ENCODE measurements around the gene SEC14L5. TPM values are rescaled to one million over a fixed set of nuclear protein-coding genes. Genes with fewer than 3 reads are reported as not detected.

The SEC14L5 gene
- total and polyA plus RNA-seq, 2 experiments from 2014 or later = 1.0 to 3.5 TPM

- H3K9me2 ChIP-seq (replicated peaks; ENCODE audit: insufficient read depth) = no peaks in the 10 kb centered on the region
- no peak overlapping the region for H2AFZ ChIP-seq
- no peaks in the 10 kb centered on the region for H3K36me3 ChIP-seq (replicated peaks; ENCODE audit: insufficient read depth, low read depth)
- no peak for DNase-seq (ENCODE audit: low spot score)
- 85% methylated on average over 5 of the region's 5 CpGs for WGBS (ENCODE audit: low lambda C conversion rate, missing lambda C conversion rate)
- H3K27me3 ChIP-seq = no peaks in the 10 kb centered on the region
- H3K9me3 ChIP-seq (ENCODE audit: low read depth) = no peaks in the 10 kb centered on the region
- H3K27ac ChIP-seq = no peak overlapping the region
- no peaks in the 10 kb centered on the region for H3K79me2 ChIP-seq
- no peaks in the 10 kb centered on the region for H4K20me1 ChIP-seq (ENCODE audit: insufficient read depth, poor library complexity, severe bottlenecking)
- H3K4me1 ChIP-seq (ENCODE audit: insufficient read depth) = no peaks in the 10 kb centered on the region
- H3K4me3 ChIP-seq = no peak overlapping the region
- H3K4me2 ChIP-seq = no peak overlapping the region
- TF ChIP-seq CTCF (IDR thresholded peaks at IDR 0.05; ENCODE audit: poor library complexity) (no peak), EZH2phosphoT487 (IDR thresholded peaks at IDR 0.05; ENCODE audit: low read depth, severe bottlenecking, unreplicated experiment) (no peak), EZH2 (IDR thresholded peaks at IDR 0.05; ENCODE audit: borderline replicate concordance) (no peak)
Measured at GRCh38 chr16:5017678-5017969, 59.5 kb downstream of the SEC14L5 start.

- DNase-seq (ENCODE audit: low spot score) = no peak
- H3K9me3 ChIP-seq (ENCODE audit: low read depth) = no peaks in the 10 kb centered on the region
- H3K4me2 ChIP-seq = no peak overlapping the region
- H4K20me1 ChIP-seq (ENCODE audit: insufficient read depth, poor library complexity, severe bottlenecking) = no peaks in the 10 kb centered on the region
- no peaks in the 10 kb centered on the region for H3K9me2 ChIP-seq (replicated peaks; ENCODE audit: insufficient read depth)
- H3K36me3 ChIP-seq (replicated peaks; ENCODE audit: insufficient read depth, low read depth) = no peaks in the 10 kb centered on the region
- H3K27ac ChIP-seq = no peak overlapping the region
- H3K4me1 ChIP-seq (ENCODE audit: insufficient read depth) = no peaks in the 10 kb centered on the region
- WGBS (ENCODE audit: low lambda C conversion rate, missing lambda C conversion rate) = 57% methylated on average over 9 of the region's 9 CpGs
- TF ChIP-seq EZH2phosphoT487 (IDR thresholded peaks at IDR 0.05; ENCODE audit: low read depth, severe bottlenecking, unreplicated experiment) (no peak), EZH2 (IDR thresholded peaks at IDR 0.05; ENCODE audit: borderline replicate concordance) (no peak), CTCF (IDR thresholded peaks at IDR 0.05; ENCODE audit: poor library complexity) (no peak)
- H3K79me2 ChIP-seq = no peaks in the 10 kb centered on the region
- no peaks in the 10 kb centered on the region for H3K27me3 ChIP-seq
- no peak overlapping the region for H3K4me3 ChIP-seq
- H2AFZ ChIP-seq = no peak overlapping the region
Measured at GRCh38 chr16:5018793-5019192, 60.7 kb downstream of the SEC14L5 start.

GRCh38 chr16:5019775-5020174 is 61.6 kb downstream of the SEC14L5 start:
- 89% methylated on average over 5 of the region's 6 CpGs for WGBS (ENCODE audit: low lambda C conversion rate, missing lambda C conversion rate)
- Histone ChIP-seq H3K9me3 (ENCODE audit: low read depth) (no peaks in the 10 kb centered on the region), H3K4me1 (ENCODE audit: insufficient read depth) (no peaks in the 10 kb centered on the region), H3K79me2 (no peaks in the 10 kb centered on the region), H3K36me3 (replicated peaks; ENCODE audit: insufficient read depth, low read depth) (no peaks in the 10 kb centered on the region), H3K4me3 (no peak overlapping the region), H2AFZ (no peak overlapping the region), H3K27ac (no peak overlapping the region), H3K27me3 (no peaks in the 10 kb centered on the region), H3K4me2 (no peak overlapping the region), H4K20me1 (ENCODE audit: insufficient read depth, poor library complexity, severe bottlenecking) (no peaks in the 10 kb centered on the region), H3K9me2 (replicated peaks; ENCODE audit: insufficient read depth) (no peaks in the 10 kb centered on the region)
- TF ChIP-seq EZH2phosphoT487 (IDR thresholded peaks at IDR 0.05; ENCODE audit: low read depth, severe bottlenecking, unreplicated experiment) (no peak), EZH2 (IDR thresholded peaks at IDR 0.05; ENCODE audit: borderline replicate concordance) (no peak), CTCF (IDR thresholded peaks at IDR 0.05; ENCODE audit: poor library complexity) (no peak)
- DNase-seq (ENCODE audit: low spot score) = no peak

GRCh38 chr16:5020551-5020950 is 62.4 kb downstream of the SEC14L5 start:
- H3K36me3 ChIP-seq (replicated peaks; ENCODE audit: insufficient read depth, low read depth) = no peaks in the 10 kb centered on the region
- no peaks in the 10 kb centered on the region for H3K9me2 ChIP-seq (replicated peaks; ENCODE audit: insufficient read depth)
- DNase-seq (ENCODE audit: low spot score) = no peak
- no peak for TF ChIP-seq EZH2 (IDR thresholded peaks at IDR 0.05; ENCODE audit: borderline replicate concordance)
- no peak for TF ChIP-seq CTCF (IDR thresholded peaks at IDR 0.05; ENCODE audit: poor library complexity)
- TF ChIP-seq EZH2phosphoT487 (IDR thresholded peaks at IDR 0.05; ENCODE audit: low read depth, severe bottlenecking, unreplicated experiment) = no peak
- no peak overlapping the region for H2AFZ ChIP-seq
- no peaks in the 10 kb centered on the region for H3K27me3 ChIP-seq
- H3K4me1 ChIP-seq (ENCODE audit: insufficient read depth) = no peaks in the 10 kb centered on the region
- no peaks in the 10 kb centered on the region for H3K9me3 ChIP-seq (ENCODE audit: low read depth)
- H3K4me3 ChIP-seq = no peak overlapping the region
- 84% methylated on average over 11 of the region's 15 CpGs for WGBS (ENCODE audit: low lambda C conversion rate, missing lambda C conversion rate)
- H3K79me2 ChIP-seq = no peaks in the 10 kb centered on the region
- no peaks in the 10 kb centered on the region for H4K20me1 ChIP-seq (ENCODE audit: insufficient read depth, poor library complexity, severe bottlenecking)
- no peak overlapping the region for H3K27ac ChIP-seq
- H3K4me2 ChIP-seq = no peak overlapping the region
